Measurements from ENCODE around the gene OARD1.
"Not testable (repeated sequence)": the region's sequence is repeated elsewhere in the genome, so short reads cannot be mapped to it uniquely, and the experiment has no call there.

DNA sequence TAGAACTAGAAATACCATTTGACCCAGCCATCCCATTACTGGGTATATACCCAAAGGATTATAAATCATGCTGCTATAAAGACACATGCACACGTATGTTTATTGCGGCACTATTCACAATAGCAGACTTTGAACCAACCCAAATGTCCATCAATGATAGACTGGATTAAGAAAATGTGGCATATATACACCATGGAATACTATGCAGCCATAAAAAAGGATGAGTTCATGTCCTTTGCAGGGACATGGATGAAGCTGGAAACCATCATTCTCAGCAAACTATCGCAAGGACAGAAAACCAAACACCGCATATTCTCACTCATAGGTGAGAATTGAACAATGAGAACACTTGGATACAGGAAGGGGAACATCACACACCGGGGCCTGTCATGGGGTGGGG lies 56.3 kb downstream of the OARD1 start:
- not testable (repeated sequence) for TF ChIP-seq POLR2AphosphoS5 (IDR thresholded peaks at IDR 0.05; ENCODE audit: low read depth, low read length); POLR2A (IDR thresholded peaks at IDR 0.05; ENCODE audit: control extremely low read depth in 1 of 2, low read depth in 2 of 2, low read length in 2 of 2); HDAC2 (IDR thresholded peaks at IDR 0.05; ENCODE audit: borderline replicate concordance in 1 of 2, low read depth in 2 of 2, low read length in 2 of 2); CHD2 (IDR thresholded peaks at IDR 0.05; ENCODE audit: low read length); NRF1 (IDR thresholded peaks at IDR 0.05; ENCODE audit: low read depth, low read length); CEBPB (IDR thresholded peaks at IDR 0.05; ENCODE audit: low read depth, low read length)
- TF ChIP-seq, protein P1, sequence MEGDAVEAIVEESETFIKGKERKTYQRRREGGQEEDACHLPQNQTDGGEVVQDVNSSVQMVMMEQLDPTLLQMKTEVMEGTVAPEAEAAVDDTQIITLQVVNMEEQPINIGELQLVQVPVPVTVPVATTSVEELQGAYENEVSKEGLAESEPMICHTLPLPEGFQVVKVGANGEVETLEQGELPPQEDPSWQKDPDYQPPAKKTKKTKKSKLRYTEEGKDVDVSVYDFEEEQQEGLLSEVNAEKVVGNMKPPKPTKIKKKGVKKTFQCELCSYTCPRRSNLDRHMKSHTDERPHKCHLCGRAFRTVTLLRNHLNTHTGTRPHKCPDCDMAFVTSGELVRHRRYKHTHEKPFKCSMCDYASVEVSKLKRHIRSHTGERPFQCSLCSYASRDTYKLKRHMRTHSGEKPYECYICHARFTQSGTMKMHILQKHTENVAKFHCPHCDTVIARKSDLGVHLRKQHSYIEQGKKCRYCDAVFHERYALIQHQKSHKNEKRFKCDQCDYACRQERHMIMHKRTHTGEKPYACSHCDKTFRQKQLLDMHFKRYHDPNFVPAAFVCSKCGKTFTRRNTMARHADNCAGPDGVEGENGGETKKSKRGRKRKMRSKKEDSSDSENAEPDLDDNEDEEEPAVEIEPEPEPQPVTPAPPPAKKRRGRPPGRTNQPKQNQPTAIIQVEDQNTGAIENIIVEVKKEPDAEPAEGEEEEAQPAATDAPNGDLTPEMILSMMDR (IDR thresholded peaks at IDR 0.05; ENCODE audit: control extremely low read depth in 1 of 3, insufficient read depth in 1 of 3, low read depth in 1 of 3, low read length in 3 of 3): not testable (repeated sequence)
